CD14-positive monocyte (primary cell): ENCODE measurements around the gene ACD. TPM values are rescaled to one million over a fixed set of nuclear protein-coding genes. Genes with fewer than 3 reads are reported as not detected.

Source experiments
- DNase-seq, 3 donors: peaks; one replicate each; pipeline ENCODE4 v3.0.0-alpha.2; 2011 to 2022
- H2AFZ ChIP-seq: 2 replicates; pipeline ENCODE4 v1.6.0; 2012; ENCODE audit warnings: mild to moderate bottlenecking, low read depth, low read length, inconsistent platforms; ENCODE audit not compliant: insufficient read depth, poor library complexity, severe bottlenecking
- H3K27ac ChIP-seq, 2 donors: 1 replicate in 1 of 2; 2 replicates in 1 of 2; pipeline ENCODE4 v1.5.1; 2012 to 2013; ENCODE audit warnings: low read length in 2 of 2, control low read depth in 1 of 2, inconsistent platforms in 1 of 2, low read depth in 1 of 2, mild to moderate bottlenecking in 1 of 2
- H3K27me3 ChIP-seq, 2 donors: one replicate each; pipeline versions ENCODE4 v1.6.0 to v1.6.1; 2011 to 2013; ENCODE audit warnings: low read length in 2 of 2; ENCODE audit not compliant: control insufficient read depth in 2 of 2, insufficient read depth in 2 of 2
- H3K36me3 ChIP-seq, 2 donors: replicated peaks in 1 of 2; 1 replicate in 1 of 2; 2 replicates in 1 of 2; pipeline versions ENCODE4 v1.5.1 to v1.6.1; 2012 to 2013; ENCODE audit warnings: low read length in 2 of 2, control low read depth in 1 of 2, inconsistent platforms in 1 of 2, mild to moderate bottlenecking in 1 of 2; ENCODE audit not compliant: insufficient read depth in 2 of 2, control insufficient read depth in 1 of 2
- H3K4me1 ChIP-seq, 2 donors: 1 replicate in 1 of 2; 2 replicates in 1 of 2; pipeline versions ENCODE4 v1.5.1 to v1.6.1; 2012 to 2013; ENCODE audit warnings: low read length in 2 of 2, control low read depth in 1 of 2, inconsistent platforms in 1 of 2, mild to moderate bottlenecking in 1 of 2, moderate library complexity in 1 of 2; ENCODE audit not compliant: insufficient read depth in 2 of 2, control insufficient read depth in 1 of 2
- H3K4me2 ChIP-seq: replicated peaks from 2 replicates; pipeline ENCODE3; 2012; ENCODE audit warnings: low read length, moderate library complexity, mild to moderate bottlenecking; ENCODE audit not compliant: poor library complexity, severe bottlenecking; ENCODE audit errors: extremely low read depth
- H3K4me3 ChIP-seq, 3 experiments: fragments of 200-600 bp in 1 of 3; sonication (generic) in 1 of 3; replicated peaks in 1 of 3; 1 replicate in 2 of 3; 2 replicates in 1 of 3; pipeline ENCODE4 v1.5.1; 2011 to 2013; ENCODE audit warnings: low read length in 3 of 3, mild to moderate bottlenecking in 3 of 3, control low read depth in 2 of 3, low read depth in 2 of 3, inconsistent platforms in 1 of 3, moderate library complexity in 1 of 3
- H3K79me2 ChIP-seq: 2 replicates; pipeline ENCODE4 v1.6.0; 2012; ENCODE audit warnings: mild to moderate bottlenecking, control low read depth, inconsistent platforms, low read length, moderate library complexity; ENCODE audit not compliant: insufficient read depth
- H3K9ac ChIP-seq: 2 replicates; pipeline ENCODE4 v1.6.0; 2017; ENCODE audit warnings: low read length, mild to moderate bottlenecking; ENCODE audit not compliant: insufficient read depth, poor library complexity, severe bottlenecking
- H3K9me3 ChIP-seq, 2 donors: replicated peaks in 1 of 2; 1 replicate in 1 of 2; 2 replicates in 1 of 2; pipeline versions ENCODE4 v1.5.1 to v1.6.1; 2012 to 2013; ENCODE audit warnings: low read length in 2 of 2, control low read depth in 1 of 2; ENCODE audit not compliant: control insufficient read depth in 1 of 2, insufficient read depth in 1 of 2
- H4K20me1 ChIP-seq: 2 replicates; pipeline ENCODE4 v1.6.0; 2012; ENCODE audit warnings: mild to moderate bottlenecking, low read length, control low read depth, moderate library complexity; ENCODE audit not compliant: insufficient read depth
- H3K27ac Mint-ChIP-seq, 7 donors: one replicate each; pipeline ENCODE4 v1.8.0; 2020; ENCODE audit warnings: mild to moderate bottlenecking in 7 of 7, mixed read lengths in 7 of 7, moderate library complexity in 6 of 7, inconsistent platforms in 2 of 7
- H3K27me3 Mint-ChIP-seq, 3 donors: one replicate each; pipeline ENCODE4 v1.8.0; 2021 to 2022; ENCODE audit warnings: low read depth in 3 of 3, mild to moderate bottlenecking in 3 of 3, mixed read lengths in 3 of 3, moderate library complexity in 3 of 3, inconsistent platforms in 1 of 3
- H3K36me3 Mint-ChIP-seq, 2 donors: one replicate each; pipeline ENCODE4 v1.8.0; 2020; ENCODE audit warnings: mixed read lengths in 2 of 2, inconsistent platforms in 1 of 2, mild to moderate bottlenecking in 1 of 2
- H3K4me1 Mint-ChIP-seq: one replicate; pipeline ENCODE4 v1.8.0; 2020; ENCODE audit warnings: mild to moderate bottlenecking, mixed read lengths
- H3K4me3 Mint-ChIP-seq, 2 donors: one replicate each; pipeline ENCODE4 v1.8.0; 2020; ENCODE audit warnings: mild to moderate bottlenecking in 2 of 2, mixed read lengths in 2 of 2, moderate library complexity in 1 of 2
- H3K9me3 Mint-ChIP-seq, 7 donors: one replicate each; pipeline ENCODE4 v1.8.0; 2020 to 2022; ENCODE audit warnings: mixed read lengths in 7 of 7, mild to moderate bottlenecking in 6 of 7, moderate library complexity in 6 of 7, inconsistent platforms in 2 of 7
- WGBS: methylation state at CpG from one replicate; pipeline ENCODE4 v1.1.5; 2013; ENCODE audit warnings: missing lambda C conversion rate; ENCODE audit not compliant: insufficient coverage; 5-methylcytosine and 5-hydroxymethylcytosine counted together
- intact Hi-C, 2 donors: fragments of 100-400 bp; cut with micrococcal nuclease; formaldehyde crosslinking; loops; one replicate each; pipeline versions ENCODE4 v1.15.0 to v1.15.1; 2023
- polyA plus RNA-seq, 3 donors: library from polyadenylated mRNA; depleted of rRNA in 1 of 3; unstranded in 2 of 3; stranded (reverse) in 1 of 3; fragments of 300-500 nt in 2 of 3; fragments of >200 nt in 1 of 3; fragmentation: Illumina TruSeq in 2 of 3; gene quantifications; 1 replicate in 2 of 3; 2 replicates in 1 of 3; pipeline ENCODE4 v1.2.3, GENCODE V29; 2012 to 2021
- TF ChIP-seq, protein P1 (sequence below): fragments of 200-600 bp; IDR thresholded peaks from one replicate; pipeline ENCODE4 v1.8.0; 2022; ENCODE audit warnings: antibody characterized with exemption, mild to moderate bottlenecking

ACD gene
- polyA plus RNA-seq, 3 donors, result 11.8 to 26.0 (median 14.9) TPM

DNA sequence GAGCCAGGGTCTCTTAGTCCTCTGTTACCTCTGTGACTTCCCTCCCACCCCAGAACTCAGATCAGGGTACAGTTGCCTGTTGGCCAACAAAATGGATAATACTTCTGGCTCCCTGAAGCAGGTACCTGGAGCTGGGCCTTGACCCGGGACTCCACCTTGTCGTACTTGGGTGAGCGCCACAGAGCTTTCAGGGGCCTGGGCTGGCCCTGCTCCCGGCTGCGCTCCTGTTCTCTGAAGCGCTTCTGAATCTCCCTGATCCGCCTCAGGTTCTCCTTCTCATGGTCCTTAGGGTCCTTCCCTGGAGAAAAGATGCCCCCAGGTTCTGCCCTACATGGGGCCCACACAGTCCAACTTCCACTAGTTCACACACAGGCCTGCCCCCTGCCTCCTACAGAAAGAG lies 4.8 kb upstream of the ACD start:
- peaks cover 8 to 11% (median 10%) of the 10 kb centered on the region in 3 donors for H3K27me3 Mint-ChIP-seq
- peaks cover 38% of the 10 kb centered on the region for H3K4me1 Mint-ChIP-seq
- H3K27ac ChIP-seq, result no peak overlapping the region
- 97% methylated on average over 7 of the region's 7 CpGs for WGBS
- peaks cover 0 to 2% (median 0%) of the 10 kb centered on the region in 7 donors for H3K9me3 Mint-ChIP-seq
- H3K9me3 ChIP-seq, result no peaks in the 10 kb centered on the region
- H4K20me1 ChIP-seq, result no peaks in the 10 kb centered on the region
- H2AFZ ChIP-seq, result no peak overlapping the region
- H3K4me3 ChIP-seq, result no peak overlapping the region
- H3K4me1 ChIP-seq, result peaks cover 40 to 52% of the 10 kb centered on the region in 2 donors
- no peaks in the 10 kb centered on the region for H3K79me2 ChIP-seq
- H3K36me3 Mint-ChIP-seq, result peaks cover 8 to 9% of the 10 kb centered on the region in 2 donors
- H3K27me3 ChIP-seq, result peaks cover 0 to 5% of the 10 kb centered on the region in 2 donors
- H3K9ac ChIP-seq, result no peak overlapping the region
- TF ChIP-seq, protein P1, sequence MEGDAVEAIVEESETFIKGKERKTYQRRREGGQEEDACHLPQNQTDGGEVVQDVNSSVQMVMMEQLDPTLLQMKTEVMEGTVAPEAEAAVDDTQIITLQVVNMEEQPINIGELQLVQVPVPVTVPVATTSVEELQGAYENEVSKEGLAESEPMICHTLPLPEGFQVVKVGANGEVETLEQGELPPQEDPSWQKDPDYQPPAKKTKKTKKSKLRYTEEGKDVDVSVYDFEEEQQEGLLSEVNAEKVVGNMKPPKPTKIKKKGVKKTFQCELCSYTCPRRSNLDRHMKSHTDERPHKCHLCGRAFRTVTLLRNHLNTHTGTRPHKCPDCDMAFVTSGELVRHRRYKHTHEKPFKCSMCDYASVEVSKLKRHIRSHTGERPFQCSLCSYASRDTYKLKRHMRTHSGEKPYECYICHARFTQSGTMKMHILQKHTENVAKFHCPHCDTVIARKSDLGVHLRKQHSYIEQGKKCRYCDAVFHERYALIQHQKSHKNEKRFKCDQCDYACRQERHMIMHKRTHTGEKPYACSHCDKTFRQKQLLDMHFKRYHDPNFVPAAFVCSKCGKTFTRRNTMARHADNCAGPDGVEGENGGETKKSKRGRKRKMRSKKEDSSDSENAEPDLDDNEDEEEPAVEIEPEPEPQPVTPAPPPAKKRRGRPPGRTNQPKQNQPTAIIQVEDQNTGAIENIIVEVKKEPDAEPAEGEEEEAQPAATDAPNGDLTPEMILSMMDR, result no peak
- no peak for DNase-seq
- H3K36me3 ChIP-seq, result no peaks in the 10 kb centered on the region
- intact Hi-C loops, result loop anchor here (5.0 to 10.0 kb wide), 8 partner anchors 52 to 420 kb away; partner anchors contain the start of genes CENPT (in 1 of the 2), CTCF (in 1 of the 2), GFOD2 (in 1 of the 2) and NFATC3 (in 1 of the 2)
- peak overlapping the region in 2 of 7 donors; percentile 37 to 79 for H3K27ac Mint-ChIP-seq
- no peak overlapping the region for H3K4me2 ChIP-seq
- no peak overlapping the region for H3K4me3 Mint-ChIP-seq

DNA sequence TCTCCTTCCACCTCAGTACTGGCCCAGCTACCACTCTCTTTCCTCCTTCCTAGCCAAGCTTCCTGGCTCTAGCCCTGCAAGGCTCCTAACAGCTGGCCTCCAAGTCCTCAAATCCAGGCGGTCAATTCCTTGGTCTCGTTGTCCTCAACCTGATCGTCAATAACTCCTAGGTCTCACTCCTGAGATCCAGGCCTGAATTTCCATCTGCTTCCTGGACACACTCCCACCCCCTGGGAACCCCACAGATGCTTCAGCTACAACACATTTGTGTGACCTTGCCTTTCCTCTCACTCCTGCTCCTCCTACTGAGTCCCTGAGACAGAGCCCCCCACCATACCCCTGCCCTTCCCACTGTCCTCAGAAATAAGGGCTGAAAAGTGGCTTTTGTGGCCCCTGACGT lies 4.2 kb upstream of the ACD start:
- Histone ChIP-seq H3K4me3 (no peak overlapping the region), H3K79me2 (peaks cover 5% of the 10 kb centered on the region), H3K27me3 (peaks cover 0 to 5% of the 10 kb centered on the region in 2 donors), H3K36me3 (no peaks in the 10 kb centered on the region), H3K9me3 (no peaks in the 10 kb centered on the region), H4K20me1 (no peaks in the 10 kb centered on the region), H3K27ac (no peak overlapping the region), H3K9ac (no peak overlapping the region), H3K4me2 (no peak overlapping the region), H2AFZ (no peak overlapping the region), H3K4me1 (peaks cover 45 to 58% of the 10 kb centered on the region in 2 donors)
- peaks cover 8 to 9% of the 10 kb centered on the region in 2 donors for H3K36me3 Mint-ChIP-seq
- H3K4me3 Mint-ChIP-seq, result no peak overlapping the region
- peaks cover 8 to 10% (median 8%) of the 10 kb centered on the region in 3 donors for H3K27me3 Mint-ChIP-seq
- H3K9me3 Mint-ChIP-seq, result peaks cover 0 to 2% (median 0%) of the 10 kb centered on the region in 7 donors
- TF ChIP-seq, protein P1, result no peak
- H3K27ac Mint-ChIP-seq, result peak overlapping the region in 1 of 7 donors; percentile 79
- intact Hi-C loops, result loop anchor here (10.0 kb wide), 5 partner anchors 139 to 421 kb away; partner anchors contain the start of genes CENPT (in 1 of the 2), NFATC3 (in 1 of the 2), NUTF2 (in 1 of the 2) and RANBP10 (in 1 of the 2)
- no peak for DNase-seq
- WGBS, result 100% methylated on average over 3 of the region's 4 CpGs
- H3K4me1 Mint-ChIP-seq, result peaks cover 38% of the 10 kb centered on the region
